GM23338 (cell line): ENCODE data around the gene RGS17.
"Not testable (repeated sequence)": the region's sequence is repeated elsewhere in the genome, so short reads cannot be mapped to it uniquely, and the experiment has no call there.

Experiments
- ETS1 ChIP-seq: IDR thresholded peaks from 2 replicates; pipeline ENCODE4 v1.6.1; 2016; ENCODE audit warnings: antibody characterized with exemption
- EZH2 ChIP-seq: fragments of 200-600 bp; sonication (generic); IDR thresholded peaks from one replicate; pipeline ENCODE4 v1.8.0; 2017; ENCODE audit warnings: antibody characterized with exemption, mild to moderate bottlenecking, low read depth; ENCODE audit not compliant: unreplicated experiment
- EZH2phosphoT487 ChIP-seq: fragments of 200-600 bp; sonication (generic); IDR thresholded peaks from one replicate; pipeline ENCODE4 v1.8.1; 2018; ENCODE audit warnings: antibody characterized with exemption; ENCODE audit not compliant: unreplicated experiment
- JUNB ChIP-seq: IDR thresholded peaks from one replicate; pipeline ENCODE4 v1.6.1; 2016; ENCODE audit warnings: antibody characterized with exemption; ENCODE audit not compliant: unreplicated experiment
- NANOG ChIP-seq: IDR thresholded peaks from 2 replicates; pipeline ENCODE4 v1.6.1; 2016; ENCODE audit warnings: antibody characterized with exemption, borderline replicate concordance
- POLR2AphosphoS5 ChIP-seq: IDR thresholded peaks from 2 replicates; pipeline ENCODE4 v1.6.1; 2016; ENCODE audit warnings: antibody characterized with exemption, low read depth
- TF ChIP-seq, protein P1 (sequence below), 2 experiments: fragments of 200-600 bp in 1 of 2; sonication (generic) in 1 of 2; conservative IDR thresholded peaks; 2 replicates each; pipeline versions ENCODE4 v1.5.1 to v1.6.1; 2016 to 2017; ENCODE audit warnings: antibody characterized with exemption in 2 of 2, low read depth in 2 of 2, mild to moderate bottlenecking in 2 of 2, moderate library complexity in 1 of 2
- TF ChIP-seq, protein P2 (sequence below): IDR thresholded peaks from one replicate; pipeline ENCODE4 v1.6.1; 2018; ENCODE audit warnings: antibody characterized with exemption; ENCODE audit not compliant: unreplicated experiment

DNA sequence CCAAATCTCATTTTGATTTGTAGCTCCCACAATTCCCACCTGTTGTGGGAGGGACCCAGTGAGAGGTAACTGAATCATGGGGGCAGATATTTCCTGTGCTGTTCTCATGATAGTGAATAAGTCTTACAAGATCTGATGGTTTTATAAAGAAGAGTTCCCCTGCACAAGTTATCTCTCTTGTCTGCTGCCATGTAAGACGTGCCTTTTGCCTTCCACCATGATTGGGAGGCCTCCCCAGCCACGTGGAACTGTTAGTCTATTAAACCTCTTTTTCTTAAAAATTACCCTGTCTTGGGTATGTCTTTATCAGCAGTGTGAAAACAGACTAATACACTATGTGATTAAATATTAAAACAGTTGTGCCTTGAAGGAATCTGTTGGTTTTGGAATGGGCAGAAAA lies 131.5 kb downstream of the RGS17 start:
- TF ChIP-seq, protein P1, sequence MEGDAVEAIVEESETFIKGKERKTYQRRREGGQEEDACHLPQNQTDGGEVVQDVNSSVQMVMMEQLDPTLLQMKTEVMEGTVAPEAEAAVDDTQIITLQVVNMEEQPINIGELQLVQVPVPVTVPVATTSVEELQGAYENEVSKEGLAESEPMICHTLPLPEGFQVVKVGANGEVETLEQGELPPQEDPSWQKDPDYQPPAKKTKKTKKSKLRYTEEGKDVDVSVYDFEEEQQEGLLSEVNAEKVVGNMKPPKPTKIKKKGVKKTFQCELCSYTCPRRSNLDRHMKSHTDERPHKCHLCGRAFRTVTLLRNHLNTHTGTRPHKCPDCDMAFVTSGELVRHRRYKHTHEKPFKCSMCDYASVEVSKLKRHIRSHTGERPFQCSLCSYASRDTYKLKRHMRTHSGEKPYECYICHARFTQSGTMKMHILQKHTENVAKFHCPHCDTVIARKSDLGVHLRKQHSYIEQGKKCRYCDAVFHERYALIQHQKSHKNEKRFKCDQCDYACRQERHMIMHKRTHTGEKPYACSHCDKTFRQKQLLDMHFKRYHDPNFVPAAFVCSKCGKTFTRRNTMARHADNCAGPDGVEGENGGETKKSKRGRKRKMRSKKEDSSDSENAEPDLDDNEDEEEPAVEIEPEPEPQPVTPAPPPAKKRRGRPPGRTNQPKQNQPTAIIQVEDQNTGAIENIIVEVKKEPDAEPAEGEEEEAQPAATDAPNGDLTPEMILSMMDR (conservative IDR thresholded peaks at IDR 0.05; ENCODE audit: low read depth in 2 of 2) = not testable (repeated sequence)
- TF ChIP-seq POLR2AphosphoS5, EZH2, EZH2phosphoT487, ETS1, NANOG, JUNB: not testable (repeated sequence)
- TF ChIP-seq, protein P2, sequence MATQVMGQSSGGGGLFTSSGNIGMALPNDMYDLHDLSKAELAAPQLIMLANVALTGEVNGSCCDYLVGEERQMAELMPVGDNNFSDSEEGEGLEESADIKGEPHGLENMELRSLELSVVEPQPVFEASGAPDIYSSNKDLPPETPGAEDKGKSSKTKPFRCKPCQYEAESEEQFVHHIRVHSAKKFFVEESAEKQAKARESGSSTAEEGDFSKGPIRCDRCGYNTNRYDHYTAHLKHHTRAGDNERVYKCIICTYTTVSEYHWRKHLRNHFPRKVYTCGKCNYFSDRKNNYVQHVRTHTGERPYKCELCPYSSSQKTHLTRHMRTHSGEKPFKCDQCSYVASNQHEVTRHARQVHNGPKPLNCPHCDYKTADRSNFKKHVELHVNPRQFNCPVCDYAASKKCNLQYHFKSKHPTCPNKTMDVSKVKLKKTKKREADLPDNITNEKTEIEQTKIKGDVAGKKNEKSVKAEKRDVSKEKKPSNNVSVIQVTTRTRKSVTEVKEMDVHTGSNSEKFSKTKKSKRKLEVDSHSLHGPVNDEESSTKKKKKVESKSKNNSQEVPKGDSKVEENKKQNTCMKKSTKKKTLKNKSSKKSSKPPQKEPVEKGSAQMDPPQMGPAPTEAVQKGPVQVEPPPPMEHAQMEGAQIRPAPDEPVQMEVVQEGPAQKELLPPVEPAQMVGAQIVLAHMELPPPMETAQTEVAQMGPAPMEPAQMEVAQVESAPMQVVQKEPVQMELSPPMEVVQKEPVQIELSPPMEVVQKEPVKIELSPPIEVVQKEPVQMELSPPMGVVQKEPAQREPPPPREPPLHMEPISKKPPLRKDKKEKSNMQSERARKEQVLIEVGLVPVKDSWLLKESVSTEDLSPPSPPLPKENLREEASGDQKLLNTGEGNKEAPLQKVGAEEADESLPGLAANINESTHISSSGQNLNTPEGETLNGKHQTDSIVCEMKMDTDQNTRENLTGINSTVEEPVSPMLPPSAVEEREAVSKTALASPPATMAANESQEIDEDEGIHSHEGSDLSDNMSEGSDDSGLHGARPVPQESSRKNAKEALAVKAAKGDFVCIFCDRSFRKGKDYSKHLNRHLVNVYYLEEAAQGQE = not testable (repeated sequence)
